Large intestine (tissue), 3 donors: ENCODE results near the gene GRM2. TPM values are rescaled to one million over a fixed set of nuclear protein-coding genes. Genes with fewer than 3 reads are reported as not detected.
"Not testable (repeated sequence)": the region's sequence is repeated elsewhere in the genome, so short reads cannot be mapped to it uniquely, and the experiment has no call there.

Experiments used
- DNase-seq, 2 donors: peaks; one replicate each; pipeline versions ENCODE4 v3.0.0 to v3.0.0-alpha.2; 2013
- H3K27ac ChIP-seq: one replicate; pipeline ENCODE4 v1.5.1; 2013; ENCODE audit warnings: low read length
- H3K27me3 ChIP-seq: 2 replicates; pipeline ENCODE4 v1.6.1; 2013; ENCODE audit warnings: low read length; ENCODE audit not compliant: control insufficient read depth, insufficient read depth
- H3K36me3 ChIP-seq: 2 replicates; pipeline ENCODE4 v1.6.1; 2013; ENCODE audit warnings: low read length; ENCODE audit not compliant: control insufficient read depth, insufficient read depth
- H3K4me1 ChIP-seq: one replicate; pipeline ENCODE4 v1.6.1; 2013; ENCODE audit warnings: low read length; ENCODE audit not compliant: control insufficient read depth, insufficient read depth
- H3K4me3 ChIP-seq: one replicate; pipeline ENCODE4 v1.5.1; 2013; ENCODE audit warnings: low read length
- H3K9me3 ChIP-seq: one replicate; pipeline ENCODE4 v1.6.1; 2013; ENCODE audit warnings: mild to moderate bottlenecking, low read depth, low read length, moderate library complexity; ENCODE audit not compliant: control insufficient read depth
- WGBS: methylation state at CpG from one replicate; pipeline ENCODE4 v1.1.5; 2013; ENCODE audit warnings: low lambda C conversion rate; ENCODE audit not compliant: insufficient coverage; 5-methylcytosine and 5-hydroxymethylcytosine counted together
- polyA plus RNA-seq: library from polyadenylated mRNA; unstranded; fragments of 120-200 nt; gene quantifications from one replicate; pipeline ENCODE4 v1.2.1, GENCODE V29; 2013

GRM2 gene
- polyA plus RNA-seq, 1 donor, result 0.18 TPM

GRCh38 chr3:51721062-51721745, 14.3 kb downstream of the GRM2 start:
- WGBS, result 50% methylated on average over 2 of the region's 8 CpGs
- H3K4me3 ChIP-seq, result no peak overlapping the region
- H3K27me3 ChIP-seq, result no peaks in the 10 kb centered on the region
- H3K4me1 ChIP-seq, result no peaks in the 10 kb centered on the region
- no peaks in the 10 kb centered on the region for H3K9me3 ChIP-seq
- no peak for DNase-seq
- no peaks in the 10 kb centered on the region for H3K36me3 ChIP-seq
- H3K27ac ChIP-seq, result no peak overlapping the region

DNA sequence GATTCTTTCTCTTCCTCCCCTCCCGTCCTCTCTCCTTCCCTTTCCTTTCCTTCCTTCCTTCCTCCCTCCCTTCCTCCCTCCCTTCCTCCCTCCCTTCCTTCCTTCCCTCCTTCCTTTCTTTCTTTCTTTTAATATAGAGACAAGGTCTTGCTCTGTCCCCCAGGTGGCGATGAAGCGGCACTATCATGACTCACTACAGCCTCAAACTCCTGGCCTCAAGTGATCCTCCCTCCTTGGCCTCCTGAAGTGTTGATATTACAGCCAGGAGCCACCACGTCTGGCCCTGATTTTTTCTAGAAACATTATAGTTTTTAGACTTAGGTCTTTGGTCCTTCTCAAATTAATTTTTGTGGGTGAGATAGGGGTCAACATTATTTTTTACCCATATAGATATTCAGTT, 15.5 kb downstream of the GRM2 start:
- H3K4me1 ChIP-seq, result no peaks in the 10 kb centered on the region
- H3K4me3 ChIP-seq, result no peak overlapping the region
- H3K27ac ChIP-seq, result no peak overlapping the region
- H3K36me3 ChIP-seq, result no peaks in the 10 kb centered on the region
- DNase-seq, result no peak
- H3K27me3 ChIP-seq, result no peaks in the 10 kb centered on the region
- no peaks in the 10 kb centered on the region for H3K9me3 ChIP-seq
- 80% methylated on average over 2 of the region's 4 CpGs for WGBS

DNA sequence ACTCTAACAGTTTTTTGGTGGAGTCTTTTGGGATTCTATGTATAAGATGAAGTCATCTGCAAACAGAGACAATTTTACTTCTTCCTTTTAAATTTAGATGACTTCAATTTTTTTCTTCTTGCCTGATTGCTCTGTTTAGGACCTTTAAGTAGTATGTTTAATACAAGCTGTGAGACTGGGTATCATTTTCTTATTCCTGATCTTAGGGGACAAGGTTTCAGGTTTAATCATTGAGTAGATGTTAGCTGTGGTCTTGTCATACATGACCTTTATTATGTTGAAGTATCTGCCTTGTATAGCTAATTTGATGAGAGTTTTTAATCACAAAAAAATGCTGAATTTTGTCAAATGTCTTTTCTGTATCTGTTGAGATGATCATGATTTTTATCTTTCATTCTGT, 20.6 kb downstream of the GRM2 start:
- Histone ChIP-seq H3K27ac (no peak overlapping the region), H3K9me3 (no peaks in the 10 kb centered on the region), H3K27me3 (peaks cover 3% of the 10 kb centered on the region), H3K4me1 (no peaks in the 10 kb centered on the region), H3K4me3 (no peak overlapping the region), H3K36me3 (no peaks in the 10 kb centered on the region)
- no peak for DNase-seq

DNA sequence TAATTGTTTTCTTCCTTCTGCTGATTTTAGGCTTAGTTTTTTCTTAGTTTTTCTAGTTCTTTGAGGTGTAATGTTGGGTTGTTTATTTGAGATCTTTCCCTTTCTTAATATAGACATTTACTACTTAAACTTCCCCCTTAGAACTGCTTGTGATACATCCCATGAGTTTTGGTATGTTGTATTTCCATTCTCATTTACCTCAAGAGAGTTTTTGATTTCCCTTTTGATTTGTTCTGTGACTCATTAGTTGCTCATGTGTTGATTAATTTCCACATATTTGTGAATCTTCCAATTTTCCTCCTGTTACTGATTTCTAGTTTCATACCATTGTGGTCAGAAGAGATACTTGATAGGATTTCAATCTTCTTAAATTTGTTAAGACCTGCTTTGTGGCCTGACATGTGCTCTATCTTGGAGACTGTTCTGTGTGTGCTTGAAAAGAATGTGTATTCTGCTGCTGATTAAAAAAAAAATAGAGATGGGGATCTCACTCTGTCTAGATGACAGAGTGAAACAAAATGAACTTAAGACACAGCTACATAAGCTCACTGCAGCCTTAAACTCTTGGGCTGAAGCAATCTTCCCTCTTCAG, 22.3 kb downstream of the GRM2 start:
- Histone ChIP-seq H3K27me3 (peaks cover 3% of the 10 kb centered on the region), H3K27ac (no peak overlapping the region), H3K9me3 (no peaks in the 10 kb centered on the region), H3K4me1 (no peaks in the 10 kb centered on the region), H3K36me3 (no peaks in the 10 kb centered on the region), H3K4me3 (no peak overlapping the region)
- DNase-seq, result no peak

- Histone ChIP-seq H3K9me3 (no peaks in the 10 kb centered on the region), H3K36me3 (no peaks in the 10 kb centered on the region), H3K4me3 (no peak overlapping the region), H3K4me1 (no peaks in the 10 kb centered on the region), H3K27me3 (no peaks in the 10 kb centered on the region), H3K27ac (no peak overlapping the region)
- 100% methylated on average over 2 of the region's 4 CpGs for WGBS
- no peak for DNase-seq
Observed at GRCh38 chr3:51733859-51734571, 27.1 kb downstream of the GRM2 start.

GRCh38 chr3:51734572-51734907, 27.7 kb downstream of the GRM2 start:
- Histone ChIP-seq H3K27me3 (no peaks in the 10 kb centered on the region), H3K27ac (no peak overlapping the region), H3K9me3 (no peaks in the 10 kb centered on the region), H3K4me1 (no peaks in the 10 kb centered on the region), H3K4me3 (no peak overlapping the region), H3K36me3 (no peaks in the 10 kb centered on the region)
- DNase-seq, result no peak
- WGBS, result 30% methylated on average over 2 of the region's 3 CpGs

DNA sequence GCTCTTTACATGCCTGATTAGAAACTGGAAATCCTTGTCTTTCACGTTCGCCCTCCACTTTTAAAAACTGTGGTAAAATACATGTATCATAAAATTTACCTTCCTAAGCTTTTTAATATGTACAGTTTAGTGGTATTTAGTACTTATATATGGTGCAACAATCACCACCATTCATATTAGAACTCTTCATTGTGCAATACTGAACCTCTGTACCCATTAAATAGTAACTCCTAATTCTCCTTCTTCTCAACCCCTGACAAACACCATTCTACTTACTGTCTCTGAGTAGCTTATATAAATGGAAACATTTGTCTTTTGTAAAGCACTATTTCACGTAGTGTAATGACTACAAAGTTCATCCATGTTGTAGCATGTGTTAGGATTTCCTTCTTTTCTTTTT, 28.2 kb downstream of the GRM2 start:
- H3K9me3 ChIP-seq, result no peaks in the 10 kb centered on the region
- peak in 1 of 2 donors; percentile 2 for DNase-seq
- 71% methylated on average over 1 of the region's 3 CpGs for WGBS

GRCh38 chr3:51735950-51736349, 29.1 kb downstream of the GRM2 start:
- Histone ChIP-seq H3K36me3 (no peaks in the 10 kb centered on the region), H3K9me3 (no peaks in the 10 kb centered on the region), H3K4me1 (no peaks in the 10 kb centered on the region), H3K27ac (no peak overlapping the region), H3K27me3 (peaks cover 5% of the 10 kb centered on the region), H3K4me3 (no peak overlapping the region)
- DNase-seq, result no peak
- WGBS, result 100% methylated on average over 1 of the region's 2 CpGs

More for the DNA sequence above, 28.2 kb downstream of the GRM2 start:
- peaks cover 2% of the 10 kb centered on the region for H3K27me3 ChIP-seq
- H3K4me1 ChIP-seq, result no peaks in the 10 kb centered on the region
- no peaks in the 10 kb centered on the region for H3K36me3 ChIP-seq
- no peak overlapping the region for H3K27ac ChIP-seq
- H3K4me3 ChIP-seq, result no peak overlapping the region

DNA sequence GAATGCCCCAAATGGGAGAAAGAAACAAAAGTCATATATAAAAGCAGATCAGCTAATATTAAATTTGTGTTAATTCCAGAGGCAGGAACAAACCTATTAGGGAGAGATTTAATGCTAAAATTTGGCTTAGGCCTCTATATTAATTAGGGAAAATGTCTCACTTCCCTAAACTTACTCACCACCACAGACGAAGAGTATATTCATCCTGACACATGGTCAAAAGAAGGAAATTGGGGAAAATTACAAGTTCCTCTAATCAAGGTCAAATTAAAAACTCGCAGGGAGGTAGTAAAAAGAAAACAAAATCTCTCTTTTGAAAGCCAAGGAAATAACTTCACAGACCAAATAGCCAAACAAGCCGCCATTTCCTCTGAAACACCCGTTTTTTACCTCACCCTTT, 32.2 kb downstream of the GRM2 start:
- DNase-seq, result no peak
- H3K27ac ChIP-seq, result no peak overlapping the region
- 77% methylated on average over 3 of the region's 4 CpGs for WGBS
- no peaks in the 10 kb centered on the region for H3K9me3 ChIP-seq
- H3K27me3 ChIP-seq, result peaks cover 5% of the 10 kb centered on the region
- H3K4me3 ChIP-seq, result no peak overlapping the region
- no peaks in the 10 kb centered on the region for H3K36me3 ChIP-seq
- H3K4me1 ChIP-seq, result no peaks in the 10 kb centered on the region

DNA sequence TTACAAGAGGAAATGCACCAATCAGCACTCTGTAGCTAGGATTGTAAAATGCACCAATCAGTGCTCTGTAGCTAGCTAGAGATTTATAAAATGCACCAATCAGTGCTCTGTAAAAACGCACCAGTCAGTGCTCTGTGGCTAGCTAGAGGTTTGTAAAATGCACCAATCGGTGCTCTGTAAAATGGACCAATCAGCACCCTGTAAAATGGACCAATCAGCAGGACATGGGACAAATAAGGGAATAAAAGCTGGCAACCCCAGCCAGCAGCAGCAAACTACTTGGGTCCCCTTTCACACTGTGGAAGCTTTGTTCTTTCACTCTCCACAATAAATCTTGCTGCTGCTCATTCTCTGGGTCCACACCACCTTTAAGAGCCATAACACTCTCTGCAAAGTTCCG, 35.5 kb downstream of the GRM2 start:
- not testable (repeated sequence) for H3K27me3 ChIP-seq, DNase-seq, H3K27ac ChIP-seq, H3K36me3 ChIP-seq, H3K4me3 ChIP-seq, H3K9me3 ChIP-seq, H3K4me1 ChIP-seq
- WGBS, result no CpG with 5 or more reads among the region's 3 CpGs

DNA sequence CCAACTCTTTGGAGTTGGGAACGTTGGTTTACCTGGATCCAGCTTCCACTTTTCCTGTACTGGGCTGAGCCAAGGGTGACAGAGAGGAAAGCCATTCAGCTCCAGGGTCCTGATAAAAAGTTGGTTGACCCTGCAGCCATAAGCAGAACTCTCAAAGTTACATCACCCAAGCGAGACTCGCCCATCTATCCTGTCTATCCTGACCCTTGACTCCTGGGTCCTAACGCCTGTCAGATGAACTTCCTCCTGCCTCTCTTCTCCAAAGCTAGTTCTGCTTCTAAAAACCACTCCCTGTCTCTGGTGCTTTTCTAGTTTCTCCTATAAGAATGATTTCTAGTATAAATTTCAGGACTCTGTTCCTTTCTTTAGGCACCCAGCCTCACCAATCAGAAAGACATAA, 36.1 kb downstream of the GRM2 start:
- not testable (repeated sequence) for H3K27me3 ChIP-seq, H3K9me3 ChIP-seq, H3K27ac ChIP-seq, DNase-seq, H3K4me3 ChIP-seq, H3K36me3 ChIP-seq, H3K4me1 ChIP-seq
- WGBS, result 57% methylated on average over 1 of the region's 4 CpGs
